GM21786 (cell line): ENCODE data around the gene SCARB2.

Experiments used
- ATAC-seq: cut with Tn5 transposase; IDR thresholded peaks from one replicate; pipeline ENCODE4 v1.9.1; 2021; ENCODE audit not compliant: unreplicated experiment

The SCARB2 gene

DNA sequence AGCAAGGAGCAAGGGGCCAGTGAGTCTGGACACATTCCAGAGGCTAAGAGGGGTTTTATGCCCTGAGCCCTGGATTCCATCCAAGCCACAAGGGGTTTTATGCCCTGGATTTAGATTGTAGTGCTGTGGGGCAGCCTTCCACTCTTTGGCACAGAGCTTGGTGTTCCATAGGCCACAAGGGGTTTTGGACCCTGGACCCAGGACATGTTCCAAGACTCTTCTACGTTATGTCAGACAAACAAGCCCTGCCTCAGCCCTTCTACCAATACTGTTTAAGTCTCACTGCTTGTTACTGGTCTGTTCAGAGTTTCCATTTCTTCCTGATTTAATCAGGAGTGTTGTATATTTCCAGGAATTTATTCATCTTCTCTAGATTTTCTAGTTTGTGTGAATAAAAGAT is 12.8 kb upstream of the SCARB2 start:
- ATAC-seq: no peak

DNA sequence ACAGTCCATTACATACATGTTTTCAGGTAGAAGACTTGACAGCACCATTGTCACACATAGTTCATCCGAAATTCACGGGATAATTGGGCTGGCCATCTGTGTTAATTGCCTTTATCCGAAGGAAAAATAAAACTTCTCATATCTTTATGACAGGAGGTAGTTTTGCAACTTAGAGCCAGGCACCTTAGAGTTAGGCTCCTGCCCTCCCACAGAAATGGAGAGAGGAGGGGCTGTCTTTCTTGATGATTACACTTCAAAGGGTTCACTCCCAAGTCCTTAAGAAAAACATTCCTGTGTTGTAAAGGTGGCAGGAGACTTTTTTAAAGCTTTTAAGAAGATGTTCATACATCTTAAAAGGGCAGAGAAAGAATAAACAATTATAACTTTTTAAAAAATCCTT is 10.5 kb upstream of the SCARB2 start:
- ATAC-seq: no peak

DNA sequence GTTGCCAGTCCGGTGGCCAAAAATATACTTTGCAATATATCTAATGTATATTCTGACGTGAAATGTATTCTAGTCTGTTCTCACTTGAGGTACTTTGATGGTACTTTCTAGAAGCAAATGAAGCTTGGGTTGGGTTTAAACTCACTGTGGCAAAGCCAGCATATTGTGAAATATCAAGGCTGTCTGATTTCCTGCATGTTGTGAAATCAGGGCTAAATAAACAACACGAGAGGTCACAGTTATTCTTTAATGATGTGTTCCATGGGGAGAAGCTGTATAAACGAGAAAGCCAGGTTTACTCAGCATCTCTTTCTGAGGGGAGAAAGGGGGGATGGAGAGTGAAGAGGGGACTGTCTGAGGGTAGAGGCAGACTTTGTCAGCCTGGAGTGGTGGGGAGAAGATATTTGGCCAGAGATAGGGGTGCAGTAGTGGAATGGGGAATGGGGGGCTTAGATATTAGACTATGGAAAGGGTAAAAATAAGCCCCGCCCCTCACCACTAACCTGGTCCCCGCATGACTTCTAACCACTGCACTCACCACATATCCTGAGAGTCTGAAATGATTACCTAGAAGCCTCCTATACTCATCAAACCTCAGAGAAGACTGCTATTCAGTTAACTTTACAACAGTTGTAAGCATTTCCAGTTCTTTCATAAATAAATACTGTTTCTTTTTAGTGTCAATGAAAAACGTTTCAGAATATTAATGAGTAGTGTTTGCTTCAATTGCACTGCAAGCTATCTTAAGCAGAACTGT is 5.9 kb upstream of the SCARB2 start:
- no peak for ATAC-seq

DNA sequence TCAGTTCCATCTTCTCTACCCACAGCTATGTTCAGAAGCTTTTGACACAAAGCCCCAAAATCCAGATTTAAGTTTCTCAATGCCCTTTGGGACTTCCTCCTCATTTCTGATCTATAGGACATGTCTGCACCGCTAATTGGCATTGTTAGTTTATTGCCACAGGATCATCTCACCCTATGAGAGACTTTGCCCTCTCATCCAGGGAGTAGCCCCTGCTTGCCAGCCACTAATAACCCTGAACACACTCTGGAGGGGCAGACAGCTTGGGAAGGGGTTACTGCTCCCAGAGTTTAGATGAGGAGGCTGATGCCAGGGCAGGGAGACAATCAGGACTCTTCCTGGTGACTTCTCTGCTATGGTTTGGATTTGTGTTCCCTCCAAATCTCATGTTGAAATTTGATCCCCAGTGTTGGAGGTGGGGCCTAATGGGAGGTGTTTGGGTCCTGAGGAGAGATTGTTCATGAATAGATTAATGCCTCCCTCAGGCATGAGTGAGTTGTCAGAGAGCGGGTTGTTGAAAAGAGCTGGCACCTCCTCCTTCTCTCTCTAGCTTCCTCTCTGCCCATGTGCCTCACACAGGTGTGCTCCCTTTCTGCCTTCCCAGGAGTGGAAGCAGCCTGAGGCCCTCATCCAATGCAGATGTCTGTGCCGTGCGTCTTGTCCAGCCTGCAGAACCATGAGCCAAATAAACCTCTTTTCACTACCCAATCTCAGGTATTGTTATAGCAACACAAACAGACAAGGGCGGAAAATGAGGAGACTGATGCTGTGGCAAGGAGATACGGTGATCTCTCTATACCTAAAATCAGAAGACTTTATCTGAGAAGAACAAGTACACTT is 3.6 kb upstream of the SCARB2 start:
- no peak for ATAC-seq

DNA sequence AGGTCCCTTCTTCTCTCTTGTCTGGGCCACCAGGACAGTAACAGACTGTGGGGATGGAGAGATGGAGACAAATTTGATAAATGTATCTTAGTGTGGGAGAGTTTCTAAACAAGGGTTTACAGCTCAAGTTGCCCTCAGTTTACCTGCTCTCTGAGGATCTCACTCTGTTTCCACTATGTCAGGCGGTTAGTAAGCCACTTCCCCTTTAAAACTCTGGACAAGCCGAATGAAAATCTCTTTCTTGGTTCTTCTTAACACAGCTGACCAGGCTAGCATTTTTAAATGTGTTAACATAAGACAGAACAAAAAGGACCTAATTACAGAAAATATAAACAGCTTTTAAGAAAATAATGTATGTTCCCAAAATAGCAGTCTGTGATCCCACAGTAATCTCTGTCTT is 2.9 kb upstream of the SCARB2 start:
- no peak for ATAC-seq

DNA sequence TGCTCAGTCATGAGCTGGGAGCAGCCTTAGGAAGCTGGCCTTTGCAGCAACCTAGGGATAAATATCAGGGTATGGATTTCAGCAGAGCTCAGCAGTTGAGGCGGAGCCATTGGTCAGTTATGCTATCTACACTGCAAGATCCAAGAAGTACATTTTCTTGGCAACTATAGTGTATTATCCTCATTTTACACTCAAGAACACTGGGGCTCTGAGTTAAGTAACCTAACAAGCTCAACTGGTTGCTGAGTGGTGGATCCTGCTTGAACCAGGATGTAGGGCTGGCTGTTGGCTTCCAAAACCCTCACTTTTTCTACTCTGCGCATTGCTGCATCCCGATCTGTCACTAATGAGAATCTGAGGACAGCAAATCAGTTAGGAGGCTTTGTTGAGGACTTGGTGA is 1.5 kb upstream of the SCARB2 start:
- no peak for ATAC-seq

DNA sequence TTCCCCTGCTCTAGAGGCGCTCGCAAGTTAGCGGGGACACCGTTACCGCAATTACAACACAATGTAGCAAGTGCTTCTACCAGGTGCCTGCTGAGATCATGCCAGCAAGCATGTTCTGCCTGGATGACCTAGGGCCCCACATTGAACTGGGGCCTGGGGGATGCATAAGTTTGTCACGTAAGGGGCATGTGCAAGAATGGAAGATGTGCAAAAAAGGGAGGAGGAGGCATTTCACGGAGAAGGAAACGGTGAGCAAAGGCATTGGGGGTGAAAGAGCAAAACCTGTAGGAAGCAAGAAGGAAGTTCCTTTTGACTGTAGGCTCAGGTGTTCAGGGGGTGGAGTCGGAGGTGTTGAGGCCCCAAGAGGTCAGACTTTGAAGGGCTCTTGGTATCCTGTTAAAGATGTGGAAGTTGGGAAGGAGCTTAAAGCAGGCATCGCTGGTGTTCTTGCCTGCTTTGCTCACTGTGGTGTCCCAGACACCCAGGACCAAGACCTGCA is 602 bp upstream of the SCARB2 start:
- ATAC-seq: no peak

DNA sequence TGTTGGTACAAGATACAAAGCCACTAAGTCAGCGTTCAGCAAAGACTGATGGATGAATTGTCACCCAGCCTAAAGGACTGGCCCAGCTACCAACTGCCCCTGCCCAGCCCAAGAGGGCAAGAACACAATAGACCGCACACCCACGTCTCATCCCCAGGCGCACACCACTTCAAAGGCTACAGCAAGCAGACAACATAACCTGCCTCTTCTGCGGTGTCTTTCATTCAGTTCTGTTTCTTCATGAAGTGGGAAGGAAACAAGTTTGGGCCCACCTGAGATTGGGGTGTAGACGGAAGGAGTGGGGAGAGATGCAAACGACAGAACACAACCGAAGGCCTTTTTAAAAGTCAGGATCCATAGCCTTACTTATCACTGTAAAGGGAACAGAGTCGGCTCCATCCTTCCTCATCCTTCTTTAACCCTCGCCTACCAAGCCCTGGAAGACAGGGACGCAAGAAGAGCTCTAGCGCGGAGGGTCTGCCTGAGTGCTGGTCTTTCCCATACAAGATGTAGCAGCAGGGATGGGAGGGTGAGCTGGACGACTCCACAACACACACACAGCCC is 691 bp downstream of the SCARB2 start:
- ATAC-seq: no peak

DNA sequence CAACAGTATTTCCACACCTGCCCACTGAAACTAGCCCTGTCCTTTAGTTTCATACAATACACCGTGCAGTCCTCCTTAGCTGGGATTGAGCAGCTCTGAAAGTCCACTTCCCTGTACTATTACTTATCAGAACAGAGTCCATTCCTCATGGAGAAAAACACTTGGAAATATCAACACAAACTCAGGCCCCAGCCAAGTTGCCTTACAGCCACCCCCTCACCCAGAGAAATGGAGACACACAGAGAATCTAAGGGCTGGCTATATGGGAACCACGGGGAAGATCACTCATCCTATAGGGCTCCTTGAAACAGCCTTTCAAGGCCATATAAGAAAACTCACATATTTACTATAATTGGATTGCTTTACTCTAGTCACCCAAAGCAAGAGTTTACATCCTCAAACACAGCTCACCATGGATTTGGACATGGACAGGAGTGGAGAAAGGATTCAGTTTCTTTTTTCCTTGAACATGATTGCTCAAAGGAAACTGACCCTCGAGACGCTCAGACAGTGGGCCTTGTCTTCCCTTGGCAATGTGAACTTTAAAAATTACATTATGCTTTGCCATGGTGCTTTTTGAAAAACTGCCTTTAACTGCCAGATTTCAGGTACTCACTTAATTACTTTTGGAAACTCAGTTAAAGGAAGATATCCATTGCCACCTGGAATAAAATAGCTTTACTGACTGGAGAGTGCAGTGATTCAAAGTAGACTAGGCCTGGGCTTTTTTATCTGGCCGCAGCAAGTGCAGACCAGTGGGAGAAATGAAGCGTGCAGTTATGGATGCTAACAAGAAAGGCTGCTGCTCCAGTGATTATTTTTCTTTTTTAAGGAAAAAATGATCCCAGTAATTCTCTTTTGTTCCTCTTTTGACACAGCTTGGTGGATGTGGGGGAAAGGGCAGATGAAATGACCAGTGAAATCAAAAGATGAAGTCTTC is 1.6 kb downstream of the SCARB2 start:
- no peak for ATAC-seq

DNA sequence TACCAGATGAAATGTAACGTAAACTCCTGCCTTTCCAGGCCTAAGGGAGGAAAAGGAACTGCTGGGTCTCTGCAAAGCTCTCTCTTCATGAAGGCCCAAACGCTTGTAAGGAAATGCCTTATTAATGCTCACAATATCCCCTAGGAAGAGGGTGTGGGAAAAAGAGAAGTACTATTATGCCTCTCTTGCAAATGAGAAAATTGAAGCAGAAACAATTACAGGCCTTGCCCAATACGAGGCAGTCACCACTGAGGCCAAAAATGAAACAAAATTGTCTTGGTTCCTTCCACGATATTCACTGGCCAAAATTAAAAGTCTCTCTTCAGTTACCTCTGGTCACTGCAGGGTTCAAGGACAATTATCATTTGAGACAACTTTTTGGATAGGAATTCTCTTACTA is 3.2 kb downstream of the SCARB2 start:
- no peak for ATAC-seq

DNA sequence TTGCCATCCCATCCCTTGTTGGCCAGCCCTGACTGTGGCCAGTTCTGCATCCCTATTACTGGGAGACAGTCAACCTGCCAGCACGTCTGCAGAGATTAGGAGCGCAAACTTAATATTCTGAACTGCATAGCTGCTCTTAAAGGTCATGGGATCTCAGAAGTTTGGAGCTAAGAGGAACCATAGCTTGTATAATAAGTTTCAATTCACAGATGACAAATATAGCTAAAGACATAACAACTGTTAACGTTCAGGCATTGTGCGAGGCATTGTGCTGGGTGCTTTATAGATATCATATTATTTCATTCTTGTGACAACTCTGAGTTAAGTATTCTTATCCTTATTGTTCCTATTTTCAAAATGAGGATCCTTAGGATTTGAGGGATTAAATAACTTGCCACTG is 3.7 kb downstream of the SCARB2 start:
- no peak for ATAC-seq

DNA sequence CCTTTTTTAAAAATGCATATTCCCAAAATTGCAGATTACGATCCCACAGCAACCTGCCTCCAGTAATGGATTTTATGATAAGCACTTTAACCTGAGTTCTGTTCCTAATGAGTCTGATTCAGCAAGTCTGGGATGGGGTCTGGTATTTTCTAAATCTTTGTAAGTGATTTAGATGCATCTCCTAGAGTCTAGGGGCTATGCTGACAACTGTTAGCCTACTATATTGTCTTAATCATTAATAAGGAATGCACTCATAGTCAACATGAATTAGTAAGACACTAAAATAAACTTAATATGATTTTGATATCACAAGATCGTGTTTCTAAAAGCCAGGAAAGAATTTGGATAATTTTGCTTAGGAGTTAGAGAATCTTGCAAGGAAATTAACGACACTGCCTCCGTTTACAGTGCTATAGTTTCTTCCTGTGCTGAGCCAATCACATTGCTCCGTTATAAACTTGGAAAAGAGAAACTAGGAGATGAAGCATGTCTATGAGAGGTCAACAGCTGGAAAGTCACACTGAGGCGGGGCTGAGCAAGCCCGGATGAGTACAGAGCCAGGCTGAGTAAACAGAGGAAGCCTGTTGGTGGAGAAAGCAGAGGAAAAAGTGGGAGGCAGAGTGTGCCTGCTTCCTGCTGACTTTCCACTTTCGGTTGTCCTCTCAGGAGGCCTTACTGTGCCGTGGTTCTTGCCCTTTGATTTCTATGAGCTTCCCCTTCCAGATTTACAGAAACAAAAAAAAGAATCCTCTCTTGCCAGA is 5.4 kb downstream of the SCARB2 start:
- ATAC-seq: no peak

DNA sequence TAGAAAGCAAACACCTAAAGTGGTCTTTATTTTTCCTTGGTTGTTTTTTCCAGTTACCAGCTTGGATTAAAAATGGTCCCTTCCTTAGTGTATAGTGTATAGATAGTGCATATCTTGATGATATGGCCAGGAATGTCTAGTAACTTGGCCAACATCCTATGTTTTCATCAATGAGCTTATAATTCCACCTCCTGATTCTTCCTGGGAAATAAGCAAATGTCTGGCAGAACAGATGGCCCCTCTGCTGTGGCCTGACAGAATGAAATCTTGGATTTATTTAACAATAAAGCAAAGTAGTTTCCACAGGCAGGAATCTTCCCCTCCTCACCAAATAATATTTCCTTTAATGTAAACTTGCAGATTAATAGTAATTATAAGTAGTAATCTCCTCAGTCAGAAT is 6.1 kb downstream of the SCARB2 start:
- ATAC-seq: no peak

DNA sequence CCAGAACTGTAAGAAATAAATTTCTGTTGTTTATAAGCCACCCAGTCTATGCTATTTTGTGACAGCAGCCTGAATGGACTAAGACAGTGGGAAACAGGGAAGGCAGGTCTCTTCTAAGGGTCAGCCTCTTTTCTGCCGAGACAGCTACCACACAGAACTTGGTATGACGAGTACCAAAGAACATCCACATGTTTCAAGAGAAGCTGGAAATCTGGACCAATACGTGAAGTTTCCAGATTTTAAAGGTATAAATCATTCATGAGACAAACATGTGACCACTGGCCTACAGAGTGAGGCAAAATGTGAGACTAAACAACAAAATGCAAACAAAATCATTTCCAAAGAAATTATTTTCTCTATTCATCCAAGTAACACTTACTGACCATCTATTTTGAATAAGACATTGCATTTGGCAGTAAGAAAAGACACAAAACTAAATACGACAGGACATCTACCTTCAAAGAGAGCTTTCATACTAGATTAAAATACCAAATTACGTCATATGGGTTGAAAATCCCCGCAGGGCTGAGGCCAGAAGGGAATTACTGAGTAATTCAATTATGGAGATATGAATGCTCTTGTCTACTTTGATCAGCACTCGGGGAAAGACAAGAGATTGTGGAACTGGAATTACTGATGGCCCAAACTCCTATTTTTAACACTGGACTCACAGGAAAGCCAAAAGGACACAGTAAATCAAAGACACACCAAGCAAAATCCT is 7.2 kb downstream of the SCARB2 start:
- ATAC-seq: no peak

DNA sequence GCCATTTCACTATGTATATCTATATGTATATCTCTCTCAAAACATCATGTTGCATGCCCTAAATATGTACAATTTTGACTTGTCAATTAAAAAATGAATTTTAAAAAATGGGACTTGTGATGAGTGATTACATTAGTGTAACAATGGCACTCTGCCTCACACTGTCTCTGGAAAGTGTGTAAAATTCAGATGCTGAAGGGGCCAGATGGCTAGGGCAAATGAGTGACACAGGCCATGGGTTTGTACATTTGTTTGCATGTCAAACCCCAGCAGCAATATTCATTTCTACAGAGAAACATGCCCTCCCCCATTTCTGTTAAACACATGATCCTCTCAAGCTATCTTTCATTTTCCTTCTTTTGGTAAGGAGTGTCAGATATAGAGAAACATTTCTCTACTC is 8.1 kb downstream of the SCARB2 start:
- ATAC-seq: no peak

DNA sequence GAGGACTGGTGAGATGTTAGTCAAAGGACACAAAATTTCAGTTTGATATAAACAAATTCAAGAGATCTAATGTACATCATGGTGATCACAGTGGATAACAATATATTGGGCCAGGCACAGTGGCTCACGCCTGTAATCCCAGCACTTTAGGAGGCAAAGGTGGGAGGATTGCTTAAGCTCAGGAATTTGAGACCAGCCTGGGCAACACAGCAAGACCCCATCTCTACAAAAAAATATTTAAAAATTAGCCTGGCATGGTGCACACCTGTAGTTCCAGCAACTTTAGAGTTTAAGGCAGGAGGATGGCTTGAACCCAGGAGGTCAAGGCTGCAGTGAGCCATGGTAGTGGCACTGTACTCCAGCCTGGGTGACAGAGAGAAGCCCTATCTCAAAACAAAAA is 8.7 kb downstream of the SCARB2 start:
- ATAC-seq: no peak

DNA sequence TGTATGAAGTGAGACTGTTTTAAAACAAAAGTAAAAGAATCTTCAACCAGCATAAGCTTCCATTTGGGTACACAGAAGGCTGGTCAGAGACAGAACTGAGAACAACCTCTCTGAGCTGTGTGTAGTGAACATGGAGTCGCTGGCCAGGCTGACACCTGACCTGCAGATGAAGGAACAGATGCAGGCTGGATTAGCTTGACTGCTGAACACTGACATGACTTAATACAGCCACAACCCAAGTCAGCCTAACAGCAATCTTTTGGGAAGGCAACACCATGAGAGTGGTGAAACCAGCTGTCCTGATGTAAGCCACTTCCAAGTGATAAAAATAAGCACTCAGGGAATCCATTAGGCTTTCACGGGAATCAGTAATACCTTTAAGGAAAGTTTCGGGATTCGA is 10.1 kb downstream of the SCARB2 start:
- no peak for ATAC-seq

DNA sequence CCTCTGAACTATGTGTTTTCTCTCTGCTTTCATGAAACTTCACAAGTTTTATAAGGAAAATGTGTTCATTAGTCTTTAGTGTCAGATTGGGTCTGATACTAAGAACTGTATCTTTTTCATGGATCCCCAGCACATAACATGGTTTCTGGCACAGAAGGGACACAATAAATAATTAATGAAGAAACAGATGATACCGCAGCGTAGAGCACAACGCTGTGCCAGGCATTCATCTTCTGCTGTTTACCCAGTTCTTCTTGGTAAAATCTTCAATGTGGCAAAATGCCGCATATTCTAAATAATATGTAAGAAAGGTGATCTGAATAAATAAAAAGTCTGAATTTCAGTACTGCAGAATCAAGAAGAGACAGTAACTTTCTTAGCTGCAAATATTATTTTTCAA is 12.3 kb downstream of the SCARB2 start:
- no peak for ATAC-seq

DNA sequence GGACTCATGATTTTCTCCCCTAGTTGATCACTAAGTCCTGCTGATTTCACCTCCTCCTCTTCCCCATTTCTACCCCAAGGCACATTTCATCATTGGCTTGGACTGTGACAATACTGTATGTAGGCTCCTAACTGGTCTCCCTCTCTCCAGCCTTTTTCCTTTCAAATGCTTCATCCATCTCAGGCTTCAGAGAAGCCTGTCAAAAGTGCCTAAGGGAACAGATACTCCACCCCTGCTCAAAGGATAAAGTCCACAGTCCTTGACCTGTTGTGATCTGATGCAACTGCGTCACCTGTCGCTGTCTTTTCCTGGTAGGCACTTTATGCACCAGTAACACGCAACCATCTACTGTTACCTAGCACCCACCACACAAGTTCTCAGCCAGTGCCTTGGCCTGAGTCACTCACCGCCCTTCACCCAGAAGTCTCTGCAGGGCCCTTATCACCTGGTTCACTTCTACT is 12.8 kb downstream of the SCARB2 start:
- no peak for ATAC-seq
